RWPE1 (cell line): ENCODE measurements around the gene AIP.

ENCODE experiments used
- CTCF ChIA-PET: fragments of 350-600 bp; sonication (Branson Sonifier 250); formaldehyde crosslinking; extraction: SDS; loops from one replicate; lab custom pipeline; 2021; lab: Yijun Ruan, JAX
- POLR2A ChIA-PET: fragments of 400-600 bp; formaldehyde crosslinking; extraction: SDS; loops from one replicate; lab custom pipeline; 2020; ENCODE audit warnings: antibody characterized with exemption; ENCODE audit not compliant: low non-redundant PET; lab: Yijun Ruan, JAX
- DNase-seq: peaks from one replicate; pipeline ENCODE4 v3.0.0; 2012; ENCODE audit warnings: low spot score
- H3K27ac ChIP-seq: fragments of 450-650 bp; 2 replicates; pipeline ENCODE4 v1.5.1; 2017
- CTCF ChIP-seq: fragments of 450-650 bp; conservative IDR thresholded peaks from 2 replicates; pipeline ENCODE4 v1.5.1; 2017; ENCODE audit warnings: low read depth, mild to moderate bottlenecking

AIP gene

GRCh38 chr11:67522844-67523555, 40.2 kb downstream of the AIP start, which contains the start of gene CABP2:
Gene CABP2, minus strand, starts transcription at chr11:67523446. Its CDS starts 120 bp downstream, at chr11:67523326.
- no peak for DNase-seq
- no peak within 1 kb of the TSS for H3K27ac ChIP-seq
- TF ChIP-seq CTCF, result no peak
- CTCF ChIA-PET, result interaction anchor here (0.6 kb wide), 1 partner anchor 133 kb away, joined by 4 read pairs; no protein-coding TSS in a partner anchor
- POLR2A ChIA-PET, result no interaction called here

GRCh38 chr11:67523556-67524479, 41.0 kb downstream of the AIP start:
- POLR2A ChIA-PET, result no interaction called here
- no peak for DNase-seq
- CTCF ChIA-PET, result no interaction called here
- no peak overlapping the region for H3K27ac ChIP-seq
- no peak for TF ChIP-seq CTCF

GRCh38 chr11:67524480-67524808, 41.6 kb downstream of the AIP start:
- ChIA-PET POLR2A (no interaction called here), CTCF (no interaction called here)
- no peak overlapping the region for H3K27ac ChIP-seq
- TF ChIP-seq CTCF, result no peak
- DNase-seq, result no peak

- no peak overlapping the region for H3K27ac ChIP-seq
- ChIA-PET CTCF (interaction anchor here (0.6 kb wide), 1 partner anchor 1373 kb away, joined by 3 read pairs; no protein-coding TSS in a partner anchor), POLR2A (no interaction called here)
- no peak for TF ChIP-seq CTCF
- no peak for DNase-seq
Observed at GRCh38 chr11:67525275-67525976, 42.6 kb downstream of the AIP start.

GRCh38 chr11:67528376-67528775, 45.5 kb downstream of the AIP start:
- no peak for DNase-seq
- POLR2A ChIA-PET, result no interaction called here
- CTCF ChIA-PET, result no interaction called here
- TF ChIP-seq CTCF, result no peak
- H3K27ac ChIP-seq, result no peak overlapping the region

- ChIA-PET POLR2A (no interaction called here), CTCF (no interaction called here)
- no peak for DNase-seq
Observed at GRCh38 chr11:67530282-67530592, 47.4 kb downstream of the AIP start.

More at GRCh38 chr11:67530282-67530592, 47.4 kb downstream of the AIP start:
- no peak for TF ChIP-seq CTCF
- H3K27ac ChIP-seq, result no peak overlapping the region
